Osteocyte (in vitro differentiated cells): Measurements from ENCODE around the gene NRXN3. TPM values are rescaled to one million over a fixed set of nuclear protein-coding genes. Genes with fewer than 3 reads are reported as not detected.

Experiments used
- DNase-seq: peaks from one replicate; pipeline ENCODE4 v3.0.0; 2021; ENCODE audit warnings: mixed read lengths; ENCODE audit not compliant: unreplicated experiment; ENCODE audit errors: extremely low spot score
- H3K27ac Mint-ChIP-seq: one replicate; pipeline ENCODE4 v1.8.0; 2021; ENCODE audit warnings: mild to moderate bottlenecking, mixed read lengths; ENCODE audit not compliant: unreplicated experiment
- H3K27me3 Mint-ChIP-seq: one replicate; pipeline ENCODE4 v1.8.0; 2021; ENCODE audit warnings: mixed read lengths; ENCODE audit not compliant: unreplicated experiment
- H3K36me3 Mint-ChIP-seq: one replicate; pipeline ENCODE4 v1.8.0; 2021; ENCODE audit warnings: mixed read lengths; ENCODE audit not compliant: unreplicated experiment
- H3K4me1 Mint-ChIP-seq: one replicate; pipeline ENCODE4 v1.8.0; 2021; ENCODE audit warnings: mixed read lengths; ENCODE audit not compliant: unreplicated experiment
- H3K4me3 Mint-ChIP-seq: one replicate; pipeline ENCODE4 v1.8.0; 2021; ENCODE audit warnings: mild to moderate bottlenecking, moderate library complexity, mixed read lengths; ENCODE audit not compliant: unreplicated experiment
- H3K9me3 Mint-ChIP-seq: one replicate; pipeline ENCODE4 v1.8.0; 2021; ENCODE audit warnings: mixed read lengths; ENCODE audit not compliant: unreplicated experiment
- total RNA-seq: library from RNA; stranded (reverse); gene quantifications from 2 replicates; pipeline ENCODE4 v1.2.1, GENCODE V29; 2021
- TF ChIP-seq, protein P1 (sequence below): fragments of 200-600 bp; sonication (generic); IDR thresholded peaks from 2 replicates; pipeline ENCODE4 v1.5.0; 2021; ENCODE audit warnings: antibody characterized with exemption, mild to moderate bottlenecking, moderate library complexity

The NRXN3 gene
- total RNA-seq, 1 donor from 2014 or later: 26.5 TPM

DNA sequence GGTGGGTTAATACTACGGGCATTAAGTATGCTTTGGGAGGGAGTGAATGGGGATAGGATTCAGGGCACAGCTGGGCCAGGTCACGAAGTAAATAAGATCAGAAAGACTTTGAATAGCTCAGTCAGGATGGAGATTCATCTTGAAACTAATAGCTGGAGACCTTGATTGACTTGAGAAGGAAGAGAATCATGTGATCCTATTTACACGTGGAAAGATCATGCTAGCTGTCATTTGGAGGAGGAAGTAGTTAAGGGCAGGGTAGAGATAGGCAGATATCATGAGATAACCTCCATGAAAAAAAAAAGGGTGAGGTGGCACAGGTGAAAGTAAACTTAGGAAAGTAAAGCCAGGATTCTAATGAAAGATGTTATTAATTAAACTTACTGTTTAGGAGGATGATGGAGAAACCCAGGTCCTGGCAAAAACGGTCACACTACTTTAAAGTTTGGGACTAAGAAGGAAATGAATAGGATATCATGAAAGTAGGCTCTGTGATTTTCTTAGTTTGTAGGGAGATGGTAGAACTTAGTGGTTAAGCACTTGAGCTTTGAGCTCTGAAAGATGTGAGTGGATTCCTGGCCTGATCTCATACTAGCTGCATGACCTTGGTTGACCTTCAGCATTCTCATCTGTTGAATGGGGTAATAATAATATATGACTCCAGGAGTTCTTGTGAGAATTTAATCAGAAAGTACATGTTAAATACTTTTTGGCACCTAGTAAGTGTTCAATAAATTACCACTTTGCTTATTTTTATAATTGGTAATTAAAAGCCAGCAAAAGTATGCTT is 439.0 kb downstream of the NRXN3 start:
- Mint-ChIP-seq H3K27me3 (no peaks in the 10 kb centered on the region), H3K4me3 (no peak overlapping the region), H3K36me3 (no peaks in the 10 kb centered on the region), H3K4me1 (peaks cover 14% of the 10 kb centered on the region), H3K9me3 (no peaks in the 10 kb centered on the region), H3K27ac (no peak overlapping the region)
- TF ChIP-seq, protein P1, sequence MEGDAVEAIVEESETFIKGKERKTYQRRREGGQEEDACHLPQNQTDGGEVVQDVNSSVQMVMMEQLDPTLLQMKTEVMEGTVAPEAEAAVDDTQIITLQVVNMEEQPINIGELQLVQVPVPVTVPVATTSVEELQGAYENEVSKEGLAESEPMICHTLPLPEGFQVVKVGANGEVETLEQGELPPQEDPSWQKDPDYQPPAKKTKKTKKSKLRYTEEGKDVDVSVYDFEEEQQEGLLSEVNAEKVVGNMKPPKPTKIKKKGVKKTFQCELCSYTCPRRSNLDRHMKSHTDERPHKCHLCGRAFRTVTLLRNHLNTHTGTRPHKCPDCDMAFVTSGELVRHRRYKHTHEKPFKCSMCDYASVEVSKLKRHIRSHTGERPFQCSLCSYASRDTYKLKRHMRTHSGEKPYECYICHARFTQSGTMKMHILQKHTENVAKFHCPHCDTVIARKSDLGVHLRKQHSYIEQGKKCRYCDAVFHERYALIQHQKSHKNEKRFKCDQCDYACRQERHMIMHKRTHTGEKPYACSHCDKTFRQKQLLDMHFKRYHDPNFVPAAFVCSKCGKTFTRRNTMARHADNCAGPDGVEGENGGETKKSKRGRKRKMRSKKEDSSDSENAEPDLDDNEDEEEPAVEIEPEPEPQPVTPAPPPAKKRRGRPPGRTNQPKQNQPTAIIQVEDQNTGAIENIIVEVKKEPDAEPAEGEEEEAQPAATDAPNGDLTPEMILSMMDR: no peak
- DNase-seq: no peak

DNA sequence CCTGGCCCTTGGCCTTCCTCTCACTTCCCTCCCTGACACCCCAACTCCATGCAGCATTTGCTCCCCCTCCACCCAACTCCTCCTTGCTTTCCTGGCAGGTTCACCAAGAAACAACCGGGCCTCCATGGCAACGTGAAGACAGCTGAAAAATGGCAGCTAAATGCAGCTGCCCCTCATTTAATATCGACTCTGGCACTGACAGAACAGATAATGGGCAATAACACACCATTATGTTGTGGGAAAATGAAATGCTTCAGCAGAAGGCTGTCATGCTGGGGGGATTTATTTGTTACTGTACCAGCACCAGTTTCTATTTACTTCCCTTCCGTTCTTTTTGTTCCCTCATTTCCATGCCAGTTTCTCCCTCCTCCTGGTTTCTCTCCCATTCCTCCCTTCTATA is 440.8 kb downstream of the NRXN3 start:
- Mint-ChIP-seq H3K4me1 (peaks cover 7% of the 10 kb centered on the region), H3K4me3 (no peak overlapping the region), H3K9me3 (no peaks in the 10 kb centered on the region), H3K27ac (no peak overlapping the region), H3K27me3 (no peaks in the 10 kb centered on the region), H3K36me3 (no peaks in the 10 kb centered on the region)
- TF ChIP-seq, protein P1: no peak
- DNase-seq: no peak

DNA sequence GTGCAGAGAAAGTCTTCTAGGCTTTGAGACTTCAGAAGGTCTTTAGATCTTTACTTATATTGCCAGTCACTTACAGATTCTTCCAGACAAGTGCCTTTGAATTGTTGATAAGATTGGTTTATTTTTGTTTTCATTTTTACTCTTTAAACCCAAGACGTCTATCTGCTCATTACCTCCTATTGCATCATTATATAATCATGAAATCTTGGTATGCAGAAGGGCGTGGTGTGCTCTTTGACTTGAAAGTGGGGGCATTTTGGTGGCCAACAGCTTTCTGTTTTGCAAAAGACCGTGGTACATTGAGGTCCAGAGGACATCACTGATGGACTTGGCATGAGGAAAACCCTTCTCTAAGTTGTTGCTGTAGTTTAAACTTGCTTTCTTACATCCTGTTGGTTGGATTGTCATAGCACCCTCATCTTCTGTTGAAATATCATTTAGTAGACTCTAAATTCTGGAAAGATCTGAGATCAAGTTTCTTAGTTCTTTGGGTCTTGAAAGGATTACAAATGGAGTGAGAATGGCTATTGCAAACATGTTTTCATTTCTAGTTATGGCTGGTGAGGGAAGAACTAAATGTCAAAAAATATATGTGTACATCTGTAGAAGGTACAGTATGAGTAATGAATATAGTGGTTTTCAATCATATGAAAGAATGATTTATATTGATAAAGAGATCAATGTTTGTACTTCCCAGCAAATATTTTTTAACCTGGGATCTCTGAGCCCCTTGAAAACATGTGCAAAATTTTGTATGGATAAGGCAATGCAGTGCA is 441.8 kb downstream of the NRXN3 start:
- Mint-ChIP-seq H3K4me3 (no peak overlapping the region), H3K36me3 (no peaks in the 10 kb centered on the region), H3K4me1 (no peaks in the 10 kb centered on the region), H3K9me3 (no peaks in the 10 kb centered on the region), H3K27me3 (no peaks in the 10 kb centered on the region), H3K27ac (no peak overlapping the region)
- TF ChIP-seq, protein P1: no peak
- DNase-seq: no peak

DNA sequence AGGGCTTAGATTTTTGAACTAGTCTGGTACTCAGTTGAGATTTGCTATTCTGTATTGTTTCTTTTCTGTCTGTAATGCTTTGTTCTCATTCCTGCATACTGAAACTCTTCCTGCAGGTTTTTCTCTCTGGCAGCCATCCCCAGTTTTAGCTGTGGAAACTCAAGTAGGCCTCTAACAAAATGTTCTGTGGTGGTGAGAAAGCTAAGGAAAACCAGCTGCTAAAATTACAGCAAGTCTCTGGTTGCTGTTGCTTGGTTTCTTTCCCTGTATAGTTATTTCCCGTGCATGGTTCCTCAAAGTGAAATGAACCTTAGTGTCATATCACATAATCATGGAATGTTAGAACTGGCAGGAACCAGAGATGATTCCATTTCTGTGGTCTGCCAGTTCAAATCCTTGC is 442.5 kb downstream of the NRXN3 start:
- no peaks in the 10 kb centered on the region for H3K36me3 Mint-ChIP-seq
- no peak overlapping the region for H3K4me3 Mint-ChIP-seq
- no peaks in the 10 kb centered on the region for H3K27me3 Mint-ChIP-seq
- H3K9me3 Mint-ChIP-seq: no peaks in the 10 kb centered on the region
- no peak for DNase-seq
- no peak overlapping the region for H3K27ac Mint-ChIP-seq
- no peaks in the 10 kb centered on the region for H3K4me1 Mint-ChIP-seq
- TF ChIP-seq, protein P1: no peak

DNA sequence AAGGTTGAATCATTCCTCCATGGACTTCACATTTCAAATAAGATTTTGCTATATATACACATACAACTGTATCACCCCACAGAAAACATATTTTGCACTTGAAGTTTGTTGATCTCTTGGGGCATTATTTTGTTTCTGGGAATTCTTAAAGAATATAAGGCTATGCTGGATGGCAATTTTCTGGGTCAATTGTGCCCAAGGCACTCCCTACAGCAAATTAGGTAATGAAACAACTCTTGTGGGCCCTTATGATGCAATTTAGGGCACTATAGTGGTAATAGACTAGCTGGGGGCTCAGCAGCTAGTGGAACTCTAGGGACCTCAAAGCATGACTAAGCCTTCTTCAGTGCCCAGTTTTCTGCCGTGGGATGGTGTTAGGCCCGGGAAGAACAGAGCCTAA is 444.4 kb downstream of the NRXN3 start:
- no peaks in the 10 kb centered on the region for H3K4me1 Mint-ChIP-seq
- H3K9me3 Mint-ChIP-seq: no peaks in the 10 kb centered on the region
- TF ChIP-seq, protein P1: no peak
- no peaks in the 10 kb centered on the region for H3K36me3 Mint-ChIP-seq
- DNase-seq: no peak
- H3K27ac Mint-ChIP-seq: no peak overlapping the region
- H3K27me3 Mint-ChIP-seq: no peaks in the 10 kb centered on the region
- H3K4me3 Mint-ChIP-seq: no peak overlapping the region
